Left cardiac atrium (tissue), 4 donors: Measurements from ENCODE around the gene FGGY. TPM values are rescaled to one million over a fixed set of nuclear protein-coding genes. Genes with fewer than 3 reads are reported as not detected.

Experiments used
- ATAC-seq, 2 donors: fragments of 200-7000 bp; cut with Tn5 transposase; one replicate each; pipeline ENCODE4 v1.9.1; 2020; ENCODE audit warnings: mild to moderate bottlenecking in 2 of 2, moderate library complexity in 2 of 2
- DNase-seq: peaks from one replicate; pipeline ENCODE4 v3.0.0-alpha.2; 2020
- intact Hi-C, 2 donors: fragments of 100-400 bp; cut with DNase I; formaldehyde crosslinking; loops; one replicate each; pipeline versions ENCODE4 v1.14.1 to v1.15.1; 2022 to 2023
- total RNA-seq, 2 donors: library from RNA; stranded (reverse); fragmentation: NEBNext Ultra II Directional; extraction: Animal tissue kit (Norgen Biotek cat#: 25700); gene quantifications; one replicate each; pipeline ENCODE4 v1.2.1, GENCODE V29; 2021
- donor health status: DM: no; HTN: yes; CAD: no.
- donor health status: DM: no; HTN: yes; CAD: no; lungs with severe emphysema.
- donor health status: DM: yes; HTN: yes; CAD: no.
- donor health status: Dilated cardiomyopathy.

The FGGY gene
- total RNA-seq, 2 donors from 2014 or later = 14.0 to 21.6 TPM

GRCh38 chr1:59419361-59420140 is 122.7 kb downstream of the FGGY start:
- ATAC-seq (no peak), DNase-seq (no peak)
- intact Hi-C loops = no loop called here

- DNase-seq (no peak), ATAC-seq (no peak)
- intact Hi-C loops = no loop called here
Observed at GRCh38 chr1:59421232-59421920, 124.5 kb downstream of the FGGY start.

GRCh38 chr1:59422921-59423575 is 126.2 kb downstream of the FGGY start:
- peak; percentile 78 to 85 for ATAC-seq
- DNase-seq = peak; percentile 85
- intact Hi-C loops = no loop called here

- no peak for DNase-seq
- intact Hi-C loops = no loop called here
- ATAC-seq = peak in 1 of 2 donors; percentile 79
Observed at GRCh38 chr1:59427155-59427554, 130.3 kb downstream of the FGGY start.

- ATAC-seq = no peak
- intact Hi-C loops = no loop called here
Observed at GRCh38 chr1:59427784-59428183, 130.9 kb downstream of the FGGY start.

GRCh38 chr1:59428828-59429227 is 131.9 kb downstream of the FGGY start:
- ATAC-seq = no peak
- intact Hi-C loops = no loop called here
- no peak for DNase-seq

More at GRCh38 chr1:59427784-59428183, 130.9 kb downstream of the FGGY start:
- DNase-seq = no peak

- no peak for ATAC-seq
- intact Hi-C loops = no loop called here
- DNase-seq = no peak
Observed at GRCh38 chr1:59429656-59430055, 132.8 kb downstream of the FGGY start.

GRCh38 chr1:59431566-59432294 is 134.8 kb downstream of the FGGY start:
- intact Hi-C loops = no loop called here
- no peak for DNase-seq
- no peak for ATAC-seq

- no peak for DNase-seq
- no peak for ATAC-seq
- intact Hi-C loops = no loop called here
Observed at GRCh38 chr1:59432531-59433439, 135.9 kb downstream of the FGGY start.

GRCh38 chr1:59433440-59433813 is 136.5 kb downstream of the FGGY start:
- ATAC-seq = peak; percentile 52
- intact Hi-C loops = no loop called here
- DNase-seq = no peak

GRCh38 chr1:59434336-59434735 is 137.4 kb downstream of the FGGY start:
- DNase-seq = no peak
- ATAC-seq = peak; percentile 20 to 64
- intact Hi-C loops = no loop called here

- no peak for DNase-seq
- ATAC-seq = no peak
- intact Hi-C loops = no loop called here
Observed at GRCh38 chr1:59436637-59437036, 139.7 kb downstream of the FGGY start.

- no peak for ATAC-seq
- intact Hi-C loops = no loop called here
- no peak for DNase-seq
Observed at GRCh38 chr1:59438058-59438560, 141.2 kb downstream of the FGGY start.

GRCh38 chr1:59442492-59442891 is 145.6 kb downstream of the FGGY start:
- ATAC-seq = no peak
- no peak for DNase-seq
- intact Hi-C loops = no loop called here

- intact Hi-C loops = no loop called here
- ATAC-seq (no peak), DNase-seq (no peak)
Observed at GRCh38 chr1:59443310-59443709, 146.4 kb downstream of the FGGY start.

GRCh38 chr1:59444520-59444919 is 147.6 kb downstream of the FGGY start:
- DNase-seq = no peak
- no peak for ATAC-seq
- intact Hi-C loops = no loop called here

- intact Hi-C loops = no loop called here
- DNase-seq = no peak
- ATAC-seq = peak; percentile 24 to 92
Observed at GRCh38 chr1:59445040-59445439, 148.1 kb downstream of the FGGY start.

- peak; percentile 71 to 90 for ATAC-seq
- intact Hi-C loops = no loop called here
- no peak for DNase-seq
Observed at GRCh38 chr1:59446257-59446901, 149.5 kb downstream of the FGGY start.
